K562 (cell line): ENCODE data around the gene P2RY11. TPM values are rescaled to one million over a fixed set of nuclear protein-coding genes. Genes with fewer than 3 reads are reported as not detected.

Experiments used
- CBFB ChIP-seq: sonication (generic); formaldehyde crosslinking; IDR thresholded peaks from 2 replicates; pipeline ENCODE4 v1.4.0; 2020; ENCODE audit warnings: mild to moderate bottlenecking, missing genetic modification reagents
- CHCHD3 ChIP-seq: fragments of 250-450 bp; sonication (Bioruptor Pico); IDR thresholded peaks from 2 replicates; pipeline ENCODE4 v2.1.2; 2022; ENCODE audit warnings: mild to moderate bottlenecking
- EGR1 ChIP-seq: fragments of 450-650 bp; conservative IDR thresholded peaks from 2 replicates; pipeline ENCODE4 v1.6.1; 2017; ENCODE audit warnings: mild to moderate bottlenecking
- ESRRA ChIP-seq: fragments of 450-650 bp; IDR thresholded peaks from 2 replicates; pipeline ENCODE4 v1.6.1; 2014; ENCODE audit warnings: low read depth, mild to moderate bottlenecking, moderate library complexity, borderline replicate concordance
- ETV5 ChIP-seq: sonication (generic); formaldehyde crosslinking; IDR thresholded peaks from 2 replicates; pipeline ENCODE4 v1.4.0; 2020; ENCODE audit warnings: low read depth, mild to moderate bottlenecking, missing genetic modification reagents
- EZH2 ChIP-seq: IDR thresholded peaks from 2 replicates; pipeline ENCODE4 v1.6.1; 2012; ENCODE audit warnings: low read depth, mild to moderate bottlenecking, inconsistent platforms, low read length, borderline replicate concordance
- FOXJ2 ChIP-seq: fragments of 200-800 bp; sonication (Bioruptor generic); IDR thresholded peaks from 2 replicates; pipeline ENCODE4 v1.6.1; 2016; ENCODE audit warnings: missing genetic modification characterization, missing compliant biosample characterization
- KDM1A ChIP-seq, 2 experiments: fragments of 450-650 bp; IDR thresholded peaks; 2 replicates each; pipeline ENCODE4 v1.6.1; 2016; ENCODE audit warnings: mild to moderate bottlenecking in 2 of 2
- KLF6 ChIP-seq: fragments of 250-450 bp; sonication (Bioruptor Pico); IDR thresholded peaks from 2 replicates; pipeline ENCODE4 v1.4.0; 2020; ENCODE audit warnings: mild to moderate bottlenecking, moderate library complexity, borderline replicate concordance
- L3MBTL2 ChIP-seq: fragments of 450-650 bp; IDR thresholded peaks from 2 replicates; pipeline ENCODE4 v1.6.1; 2016; ENCODE audit warnings: mild to moderate bottlenecking, moderate library complexity
- NR2C2 ChIP-seq, 2 experiments: fragments of 200-800 bp in 1 of 2; sonication (Bioruptor generic) in 1 of 2; sonication (generic) in 1 of 2; formaldehyde crosslinking in 1 of 2; IDR thresholded peaks; 2 replicates each; pipeline versions ENCODE4 v1.6.1 to v1.8.0; 2016 to 2022; ENCODE audit warnings: mild to moderate bottlenecking in 1 of 2, missing compliant biosample characterization in 1 of 2, missing genetic modification characterization in 1 of 2, missing genetic modification reagents in 1 of 2
- RBFOX2 ChIP-seq: fragments of 200-400 bp; formaldehyde crosslinking; IDR thresholded peaks from 2 replicates; pipeline ENCODE4 v1.6.1; 2017; ENCODE audit warnings: low read depth, mild to moderate bottlenecking, low read length, moderate library complexity
- SMAD4 ChIP-seq: fragments of 250-450 bp; sonication (Bioruptor Pico); conservative IDR thresholded peaks from 2 replicates; pipeline ENCODE4 v1.8.0; 2021; ENCODE audit warnings: inconsistent platforms, mild to moderate bottlenecking, moderate library complexity
- SOX6 ChIP-seq: fragments of 450-650 bp; IDR thresholded peaks from 2 replicates; pipeline ENCODE4 v1.6.1; 2014; ENCODE audit warnings: mild to moderate bottlenecking
- TAF1 ChIP-seq: IDR thresholded peaks from 2 replicates; pipeline ENCODE4 v1.6.1; 2011; ENCODE audit warnings: mild to moderate bottlenecking, low read length, moderate library complexity; ENCODE audit not compliant: insufficient read depth, control insufficient read depth, severe bottlenecking; ENCODE audit errors: extremely low read depth
- TARDBP ChIP-seq: fragments of 450-650 bp; IDR thresholded peaks from 2 replicates; pipeline ENCODE4 v1.6.1; 2016
- ZFP91 ChIP-seq: sonication (generic); formaldehyde crosslinking; IDR thresholded peaks from 2 replicates; pipeline ENCODE4 v1.8.0; 2022; ENCODE audit warnings: mild to moderate bottlenecking, missing genetic modification reagents
- polyA plus RNA-seq, 8 experiments: library from polyadenylated mRNA; depleted of rRNA in 4 of 8; stranded (reverse) in 5 of 8; unstranded in 3 of 8; fragments of >200 nt; fragmentation: Nextera tagmentation in 2 of 8; fragmentation: Illumina TruSeq in 1 of 8; extraction: Ambion mirVana in 2 of 8; extraction: Trizol in 1 of 8; gene quantifications; 2 replicates each; pipeline versions ENCODE4 v1.2.1 to v1.2.3, GENCODE V29; 2011 to 2014; ENCODE audit warnings: inconsistent platforms in 1 of 8, missing spikeins in 1 of 8
- total RNA-seq, 7 experiments: library from RNA; depleted of rRNA in 6 of 7; stranded (reverse); fragments of >200 nt in 6 of 7; fragmentation: Illumina TruSeq in 2 of 7; extraction: Trizol in 2 of 7; gene quantifications; 2 replicates each; pipeline versions ENCODE4 v1.2.1 to v1.2.3, GENCODE V29; 2011 to 2021; ENCODE audit warnings: low replicate concordance in 1 of 7
- TF ChIP-seq, protein P1 (sequence below): fragments of 450-650 bp; formaldehyde crosslinking; conservative IDR thresholded peaks from 2 replicates; pipeline ENCODE4 v1.4.0; 2022; ENCODE audit warnings: mild to moderate bottlenecking, missing genetic modification characterization
- TF ChIP-seq, protein P2 (sequence below), 2 experiments: fragments of 200-800 bp in 1 of 2; sonication (Bioruptor generic) in 1 of 2; sonication (generic) in 1 of 2; formaldehyde crosslinking in 1 of 2; IDR thresholded peaks in 1 of 2; conservative IDR thresholded peaks in 1 of 2; 2 replicates each; pipeline versions ENCODE4 v1.5.0 to v1.6.1; 2016 to 2020; ENCODE audit warnings: missing compliant biosample characterization in 1 of 2, missing genetic modification characterization in 1 of 2, missing genetic modification reagents in 1 of 2
- TF ChIP-seq, protein P3 (sequence below), 2 experiments: IDR thresholded peaks; 2 replicates each; pipeline ENCODE4 v1.6.1; 2011; ENCODE audit warnings: borderline replicate concordance in 1 of 2, control low read depth in 1 of 2, low read depth in 1 of 2, low read length in 1 of 2, mild to moderate bottlenecking in 1 of 2, mixed read lengths in 1 of 2, moderate library complexity in 1 of 2; ENCODE audit not compliant: insufficient read depth in 1 of 2, insufficient read length in 1 of 2, poor library complexity in 1 of 2, severe bottlenecking in 1 of 2; ENCODE audit errors: extremely low read depth in 1 of 2

The P2RY11 gene
- total and polyA plus RNA-seq, 9 of the 15 experiments (the other 6 are each of a cell fraction or from before 2014, with no cell fraction given), result 0.03 to 10.1 (median 1.5) TPM

DNA sequence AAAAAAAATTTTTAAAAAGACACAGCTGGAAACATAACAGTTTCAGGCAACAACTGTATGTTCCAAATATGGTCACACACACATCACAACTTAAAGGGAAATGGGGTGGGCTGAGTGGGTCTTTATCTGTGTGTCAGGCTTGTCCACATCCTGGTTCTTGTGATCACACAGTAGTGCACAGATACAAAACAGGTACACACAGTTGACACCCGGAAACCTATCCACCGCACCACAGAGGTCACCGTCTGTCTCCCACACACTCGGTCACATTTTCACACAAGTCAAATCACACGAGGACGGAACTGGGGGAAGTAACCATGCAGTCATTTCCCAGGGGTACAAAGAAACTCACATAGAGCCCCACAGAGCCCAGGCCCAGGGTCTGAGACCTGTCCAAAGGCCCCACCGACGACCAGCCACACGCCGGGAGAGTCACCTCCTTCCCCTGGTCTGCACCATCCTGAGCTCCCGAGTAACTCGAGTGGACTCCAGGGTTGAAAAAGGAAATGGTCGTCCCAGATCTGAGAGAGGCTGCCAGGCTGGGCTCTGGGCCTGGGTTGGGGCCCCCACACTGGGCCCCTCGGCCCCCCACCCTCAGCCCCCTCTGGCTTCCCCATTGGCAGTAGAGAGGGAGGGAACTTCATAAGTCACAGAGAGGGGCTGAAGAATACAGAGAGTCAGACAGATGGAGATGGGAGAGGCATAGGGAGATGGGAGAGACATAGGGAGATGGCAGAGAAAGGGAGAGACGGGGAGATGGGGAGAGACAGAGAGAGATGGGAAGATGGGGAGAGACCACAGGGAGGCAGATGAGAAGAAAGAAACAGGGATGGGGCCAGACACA is 6.6 kb upstream of the P2RY11 start (continued):
- TF ChIP-seq, protein P1, sequence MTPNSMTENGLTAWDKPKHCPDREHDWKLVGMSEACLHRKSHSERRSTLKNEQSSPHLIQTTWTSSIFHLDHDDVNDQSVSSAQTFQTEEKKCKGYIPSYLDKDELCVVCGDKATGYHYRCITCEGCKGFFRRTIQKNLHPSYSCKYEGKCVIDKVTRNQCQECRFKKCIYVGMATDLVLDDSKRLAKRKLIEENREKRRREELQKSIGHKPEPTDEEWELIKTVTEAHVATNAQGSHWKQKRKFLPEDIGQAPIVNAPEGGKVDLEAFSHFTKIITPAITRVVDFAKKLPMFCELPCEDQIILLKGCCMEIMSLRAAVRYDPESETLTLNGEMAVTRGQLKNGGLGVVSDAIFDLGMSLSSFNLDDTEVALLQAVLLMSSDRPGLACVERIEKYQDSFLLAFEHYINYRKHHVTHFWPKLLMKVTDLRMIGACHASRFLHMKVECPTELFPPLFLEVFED (CRISPR knock-in tag), result 0 out of 2 replicates have a peak, but pooled peaks have one; percentile 45
- TF ChIP-seq SOX6 (0 out of 2 replicates have a peak, but pooled peaks have one; percentile 36), CBFB (CRISPR knock-in tag) (no peak), ZFP91 (0 out of 2 replicates have a peak, but pooled peaks have one; percentile 30), NR2C2 (CRISPR knock-in tag; IDR thresholded peaks at IDR 0.05) (no peak), NR2C2 (tag; IDR thresholded peaks at IDR 0.05) (peak; percentile 39; the same call in 1 of the 2 replicates), TAF1 (peak; percentile 12), ETV5 (peak; percentile 73; the same call in 1 of the 2 replicates), SMAD4 (CRISPR knock-in tag) (0 out of 2 replicates have a peak, but pooled peaks have one; percentile 14), KLF6 (CRISPR knock-in tag) (no peak), FOXJ2 (tag) (0 out of 2 replicates have a peak, but pooled peaks have one; percentile 39), TARDBP (peak; percentile 29; the same call in 1 of the 2 replicates), L3MBTL2 (peak; percentile 83), RBFOX2 (peak; percentile 59), ESRRA (peak; percentile 45; the same call in 1 of the 2 replicates), EZH2 (no peak), KDM1A (IDR thresholded peaks at IDR 0.05) (peak in 1 of 2 experiments; percentile 26; a peak in 1 of 4 replicates), EGR1 (no peak), CHCHD3 (CRISPR knock-in tag) (no peak)
- TF ChIP-seq, protein P2, sequence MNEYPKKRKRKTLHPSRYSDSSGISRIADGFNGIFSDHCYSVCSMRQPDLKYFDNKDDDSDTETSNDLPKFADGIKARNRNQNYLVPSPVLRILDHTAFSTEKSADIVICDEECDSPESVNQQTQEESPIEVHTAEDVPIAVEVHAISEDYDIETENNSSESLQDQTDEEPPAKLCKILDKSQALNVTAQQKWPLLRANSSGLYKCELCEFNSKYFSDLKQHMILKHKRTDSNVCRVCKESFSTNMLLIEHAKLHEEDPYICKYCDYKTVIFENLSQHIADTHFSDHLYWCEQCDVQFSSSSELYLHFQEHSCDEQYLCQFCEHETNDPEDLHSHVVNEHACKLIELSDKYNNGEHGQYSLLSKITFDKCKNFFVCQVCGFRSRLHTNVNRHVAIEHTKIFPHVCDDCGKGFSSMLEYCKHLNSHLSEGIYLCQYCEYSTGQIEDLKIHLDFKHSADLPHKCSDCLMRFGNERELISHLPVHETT (CRISPR knock-in tag; conservative IDR thresholded peaks at IDR 0.05 in 1 of 2, IDR thresholded peaks at IDR 0.05 in 1 of 2), result peak in 1 of 2 experiments; percentile 58; a peak in 1 of 4 replicates
- TF ChIP-seq, protein P3, sequence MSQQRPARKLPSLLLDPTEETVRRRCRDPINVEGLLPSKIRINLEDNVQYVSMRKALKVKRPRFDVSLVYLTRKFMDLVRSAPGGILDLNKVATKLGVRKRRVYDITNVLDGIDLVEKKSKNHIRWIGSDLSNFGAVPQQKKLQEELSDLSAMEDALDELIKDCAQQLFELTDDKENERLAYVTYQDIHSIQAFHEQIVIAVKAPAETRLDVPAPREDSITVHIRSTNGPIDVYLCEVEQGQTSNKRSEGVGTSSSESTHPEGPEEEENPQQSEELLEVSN (IDR thresholded peaks at IDR 0.05; ENCODE audit: borderline replicate concordance in 1 of 2, extremely low read depth in 1 of 2, insufficient read depth in 1 of 2, insufficient read length in 1 of 2, low read depth in 1 of 2, low read length in 1 of 2, poor library complexity in 1 of 2, severe bottlenecking in 1 of 2), result peak in 1 of 2 experiments; percentile 65
